ENCODE measurements around the gene GBP5.
"Not testable (repeated sequence)": the region's sequence is repeated elsewhere in the genome, so short reads cannot be mapped to it uniquely, and the experiment has no call there.

The GBP5 gene

GRCh38 chr1:89295187-89295586 lies 22.5 kb upstream of the GBP5 start:
- DNase-seq (ENCODE audit: low spot score), result peak; percentile 64
- peaks cover 31% of the 10 kb centered on the region for H3K36me3 Mint-ChIP-seq (ENCODE audit: low read depth)
- no peak overlapping the region for H3K27ac Mint-ChIP-seq
- peaks cover 33% of the 10 kb centered on the region for H3K9me3 Mint-ChIP-seq
- H3K27me3 Mint-ChIP-seq (ENCODE audit: low read depth), result peaks cover 6% of the 10 kb centered on the region
- H3K4me1 Mint-ChIP-seq (ENCODE audit: low read depth), result peaks cover 48% of the 10 kb centered on the region
- H3K4me3 Mint-ChIP-seq, result peak overlapping the region; percentile 55

GRCh38 chr1:89291276-89291675 lies 18.6 kb upstream of the GBP5 start:
- DNase-seq (ENCODE audit: low spot score), result peak; percentile 2
- H3K9me3 Mint-ChIP-seq, result peaks cover 46% of the 10 kb centered on the region
- peaks cover 2% of the 10 kb centered on the region for H3K27me3 Mint-ChIP-seq (ENCODE audit: low read depth)
- H3K27ac Mint-ChIP-seq, result no peak overlapping the region
- H3K4me3 Mint-ChIP-seq, result no peak overlapping the region
- peaks cover 54% of the 10 kb centered on the region for H3K4me1 Mint-ChIP-seq (ENCODE audit: low read depth)
- peaks cover 54% of the 10 kb centered on the region for H3K36me3 Mint-ChIP-seq (ENCODE audit: low read depth)

GRCh38 chr1:89288051-89288340 lies 15.3 kb upstream of the GBP5 start:
- no peaks in the 10 kb centered on the region for H3K27me3 Mint-ChIP-seq (ENCODE audit: low read depth)
- peak overlapping the region; percentile 95 for H3K27ac Mint-ChIP-seq
- H3K36me3 Mint-ChIP-seq (ENCODE audit: low read depth), result peaks cover 58% of the 10 kb centered on the region

GRCh38 chr1:89287181-89288050 lies 14.8 kb upstream of the GBP5 start:
- peaks cover 52% of the 10 kb centered on the region for H3K36me3 Mint-ChIP-seq (ENCODE audit: low read depth)
- DNase-seq (ENCODE audit: low spot score), result no peak
- H3K4me1 Mint-ChIP-seq (ENCODE audit: low read depth), result peaks cover 61% of the 10 kb centered on the region
- H3K27ac Mint-ChIP-seq, result peak overlapping the region; percentile 95
- H3K4me3 Mint-ChIP-seq, result peak overlapping the region; percentile 71
- peaks cover 46% of the 10 kb centered on the region for H3K9me3 Mint-ChIP-seq
- no peaks in the 10 kb centered on the region for H3K27me3 Mint-ChIP-seq (ENCODE audit: low read depth)

More at GRCh38 chr1:89288051-89288340, 15.3 kb upstream of the GBP5 start:
- peaks cover 52% of the 10 kb centered on the region for H3K9me3 Mint-ChIP-seq
- DNase-seq (ENCODE audit: low spot score), result no peak
- peak overlapping the region; percentile 71 for H3K4me3 Mint-ChIP-seq
- H3K4me1 Mint-ChIP-seq (ENCODE audit: low read depth), result peaks cover 61% of the 10 kb centered on the region

- Mint-ChIP-seq H3K27ac (peak overlapping the region; percentile 95), H3K9me3 (peaks cover 42% of the 10 kb centered on the region), H3K4me1 (ENCODE audit: low read depth) (peaks cover 67% of the 10 kb centered on the region), H3K4me3 (peak overlapping the region; percentile 71), H3K27me3 (ENCODE audit: low read depth) (no peaks in the 10 kb centered on the region), H3K36me3 (ENCODE audit: low read depth) (peaks cover 54% of the 10 kb centered on the region)
- no peak for DNase-seq (ENCODE audit: low spot score)
These were observed 14.0 kb upstream of the GBP5 start for GRCh38 chr1:89286549-89287180.

GRCh38 chr1:89285745-89286380 lies 13.2 kb upstream of the GBP5 start:
- Mint-ChIP-seq H3K27me3 (ENCODE audit: low read depth) (no peaks in the 10 kb centered on the region), H3K9me3 (peaks cover 45% of the 10 kb centered on the region), H3K4me3 (peak overlapping the region; percentile 71), H3K27ac (peak overlapping the region; percentile 95), H3K4me1 (ENCODE audit: low read depth) (peaks cover 73% of the 10 kb centered on the region), H3K36me3 (ENCODE audit: low read depth) (peaks cover 52% of the 10 kb centered on the region)
- no peak for DNase-seq (ENCODE audit: low spot score)

- Mint-ChIP-seq H3K4me1 (ENCODE audit: low read depth) (peaks cover 77% of the 10 kb centered on the region), H3K27ac (peak overlapping the region; percentile 5), H3K36me3 (ENCODE audit: low read depth) (peaks cover 46% of the 10 kb centered on the region), H3K9me3 (peaks cover 39% of the 10 kb centered on the region)
- not testable (repeated sequence) for H3K27me3 Mint-ChIP-seq (ENCODE audit: low read depth); H3K4me3 Mint-ChIP-seq; DNase-seq (ENCODE audit: low spot score)
These were observed 11.6 kb upstream of the GBP5 start for GRCh38 chr1:89284078-89284763.

GRCh38 chr1:89280766-89281165 lies 8.1 kb upstream of the GBP5 start:
- peaks cover 30% of the 10 kb centered on the region for H3K36me3 Mint-ChIP-seq (ENCODE audit: low read depth)
- H3K27ac Mint-ChIP-seq, result peak overlapping the region; percentile 62
- H3K4me3 Mint-ChIP-seq, result no peak overlapping the region

GRCh38 chr1:89279011-89279466 lies 6.4 kb upstream of the GBP5 start:
- no peaks in the 10 kb centered on the region for H3K27me3 Mint-ChIP-seq (ENCODE audit: low read depth)
- H3K27ac Mint-ChIP-seq, result peak overlapping the region; percentile 86
- DNase-seq (ENCODE audit: low spot score), result no peak
- peaks cover 25% of the 10 kb centered on the region for H3K9me3 Mint-ChIP-seq
- H3K4me3 Mint-ChIP-seq, result peak overlapping the region; percentile 53
- H3K36me3 Mint-ChIP-seq (ENCODE audit: low read depth), result peaks cover 20% of the 10 kb centered on the region
- peaks cover 76% of the 10 kb centered on the region for H3K4me1 Mint-ChIP-seq (ENCODE audit: low read depth)

More at GRCh38 chr1:89280766-89281165, 8.1 kb upstream of the GBP5 start:
- DNase-seq (ENCODE audit: low spot score), result no peak
- peaks cover 72% of the 10 kb centered on the region for H3K4me1 Mint-ChIP-seq (ENCODE audit: low read depth)
- peaks cover 35% of the 10 kb centered on the region for H3K9me3 Mint-ChIP-seq
- no peaks in the 10 kb centered on the region for H3K27me3 Mint-ChIP-seq (ENCODE audit: low read depth)

GRCh38 chr1:89277725-89278124 lies 5.1 kb upstream of the GBP5 start:
- no peaks in the 10 kb centered on the region for H3K27me3 Mint-ChIP-seq (ENCODE audit: low read depth)
- peak overlapping the region; percentile 53 for H3K4me3 Mint-ChIP-seq
- peak overlapping the region; percentile 86 for H3K27ac Mint-ChIP-seq
- peaks cover 21% of the 10 kb centered on the region for H3K9me3 Mint-ChIP-seq
- DNase-seq (ENCODE audit: low spot score), result no peak
- H3K36me3 Mint-ChIP-seq (ENCODE audit: low read depth), result peaks cover 17% of the 10 kb centered on the region
- H3K4me1 Mint-ChIP-seq (ENCODE audit: low read depth), result peaks cover 72% of the 10 kb centered on the region

- no peaks in the 10 kb centered on the region for H3K27me3 Mint-ChIP-seq (ENCODE audit: low read depth)
- H3K27ac Mint-ChIP-seq, result no peak overlapping the region
- no peak for DNase-seq (ENCODE audit: low spot score)
- H3K4me3 Mint-ChIP-seq, result no peak overlapping the region
- peaks cover 19% of the 10 kb centered on the region for H3K9me3 Mint-ChIP-seq
- peaks cover 24% of the 10 kb centered on the region for H3K36me3 Mint-ChIP-seq (ENCODE audit: low read depth)
- H3K4me1 Mint-ChIP-seq (ENCODE audit: low read depth), result peaks cover 69% of the 10 kb centered on the region
These were observed 4.0 kb upstream of the GBP5 start for GRCh38 chr1:89276690-89277089.

- H3K27ac Mint-ChIP-seq, result peak overlapping the region; percentile 90
These were observed 1.8 kb upstream of the GBP5 start for GRCh38 chr1:89274411-89274857.

GRCh38 chr1:89273324-89273778 lies 691 bp upstream of the GBP5 start:
- Mint-ChIP-seq H3K27ac (peak overlapping the region; percentile 98), H3K4me3 (peak overlapping the region; percentile 100), H3K9me3 (peaks cover 5% of the 10 kb centered on the region), H3K27me3 (ENCODE audit: low read depth) (no peaks in the 10 kb centered on the region), H3K4me1 (ENCODE audit: low read depth) (peaks cover 64% of the 10 kb centered on the region), H3K36me3 (ENCODE audit: low read depth) (peaks cover 47% of the 10 kb centered on the region)
- DNase-seq (ENCODE audit: low spot score), result no peak

More at GRCh38 chr1:89274411-89274857, 1.8 kb upstream of the GBP5 start:
- Mint-ChIP-seq H3K36me3 (ENCODE audit: low read depth) (peaks cover 39% of the 10 kb centered on the region), H3K4me1 (ENCODE audit: low read depth) (peaks cover 62% of the 10 kb centered on the region), H3K9me3 (peaks cover 8% of the 10 kb centered on the region), H3K27me3 (ENCODE audit: low read depth) (no peaks in the 10 kb centered on the region), H3K4me3 (peak overlapping the region; percentile 76)
- peak; percentile 26 for DNase-seq (ENCODE audit: low spot score)
